Endodermal cell (in vitro differentiated cells): ENCODE measurements around the gene NPR1. TPM values are rescaled to one million over a fixed set of nuclear protein-coding genes. Genes with fewer than 3 reads are reported as not detected.

Experiments used
- DNase-seq: peaks from one replicate; pipeline ENCODE4 v3.0.0-alpha.2; 2017
- H3K27ac ChIP-seq: 2 replicates; pipeline ENCODE4 v1.5.1; 2013; ENCODE audit warnings: mild to moderate bottlenecking, low read depth, low read length, moderate library complexity
- H3K27me3 ChIP-seq: 2 replicates; pipeline ENCODE4 v1.6.1; 2013; ENCODE audit warnings: mild to moderate bottlenecking, low read length, moderate library complexity; ENCODE audit not compliant: insufficient read depth, control insufficient read depth, poor library complexity, severe bottlenecking
- H3K36me3 ChIP-seq: 2 replicates; pipeline ENCODE4 v1.7.0; 2013; ENCODE audit warnings: mild to moderate bottlenecking, low read length, moderate library complexity; ENCODE audit not compliant: control insufficient read depth, insufficient read depth
- H3K4me1 ChIP-seq: one replicate; pipeline ENCODE4 v1.7.0; 2013; ENCODE audit warnings: low read length; ENCODE audit not compliant: control insufficient read depth, insufficient read depth
- H3K4me3 ChIP-seq: 2 replicates; pipeline ENCODE4 v1.5.1; 2013; ENCODE audit warnings: mild to moderate bottlenecking, low read length, moderate library complexity
- H3K9ac ChIP-seq: 2 replicates; pipeline ENCODE4 v1.6.1; 2013; ENCODE audit warnings: mild to moderate bottlenecking, low read length, moderate library complexity; ENCODE audit not compliant: poor library complexity, severe bottlenecking; ENCODE audit errors: extremely low read depth
- H3K9me3 ChIP-seq: 2 replicates; pipeline ENCODE4 v1.6.1; 2013; ENCODE audit warnings: mild to moderate bottlenecking, low read length, moderate library complexity; ENCODE audit not compliant: control insufficient read depth
- H3K27ac Mint-ChIP-seq: 2 replicates; pipeline ENCODE4 v1.8.0; 2020; ENCODE audit warnings: mixed read lengths
- H3K27me3 Mint-ChIP-seq: 2 replicates; pipeline ENCODE4 v1.8.0; 2021; ENCODE audit warnings: mild to moderate bottlenecking, mixed read lengths; ENCODE audit not compliant: insufficient read depth
- H3K36me3 Mint-ChIP-seq: 2 replicates; pipeline ENCODE4 v1.8.0; 2020; ENCODE audit warnings: low read depth, mixed read lengths
- H3K4me1 Mint-ChIP-seq: 2 replicates; pipeline ENCODE4 v1.8.0; 2020; ENCODE audit warnings: mixed read lengths
- H3K4me3 Mint-ChIP-seq: 2 replicates; pipeline ENCODE4 v1.8.0; 2020; ENCODE audit warnings: mild to moderate bottlenecking, moderate library complexity, mixed read lengths
- H3K9me3 Mint-ChIP-seq: 2 replicates; pipeline ENCODE4 v1.8.0; 2020; ENCODE audit warnings: mild to moderate bottlenecking, mixed read lengths
- CTCF ChIP-seq: fragments of 200-600 bp; sonication (generic); conservative IDR thresholded peaks from 2 replicates; pipeline ENCODE4 v1.5.0; 2021; ENCODE audit warnings: antibody characterized with exemption, mild to moderate bottlenecking
- WGBS, 2 experiments: methylation state at CpG; one replicate each; pipeline versions ENCODE4 v1.1.5 to v1.1.7; 2013; ENCODE audit warnings: missing lambda C conversion rate in 2 of 2, mixed read lengths in 1 of 2; ENCODE audit not compliant: insufficient coverage in 1 of 2, insufficient read length in 1 of 2; 5-methylcytosine and 5-hydroxymethylcytosine counted together
- total RNA-seq, 2 donors: library from RNA; stranded (reverse); fragmentation: NEBNext Ultra II Directional in 1 of 2; extraction: Animal tissue kit (Norgen Biotek cat#: 25700) in 1 of 2; gene quantifications; 2 replicates in 1 of 2; 3 replicates in 1 of 2; pipeline ENCODE4 v1.2.1, GENCODE V29; 2021

Gene NPR1
- total RNA-seq, 2 donors from 2014 or later, result 2.7 to 4.5 TPM

DNA sequence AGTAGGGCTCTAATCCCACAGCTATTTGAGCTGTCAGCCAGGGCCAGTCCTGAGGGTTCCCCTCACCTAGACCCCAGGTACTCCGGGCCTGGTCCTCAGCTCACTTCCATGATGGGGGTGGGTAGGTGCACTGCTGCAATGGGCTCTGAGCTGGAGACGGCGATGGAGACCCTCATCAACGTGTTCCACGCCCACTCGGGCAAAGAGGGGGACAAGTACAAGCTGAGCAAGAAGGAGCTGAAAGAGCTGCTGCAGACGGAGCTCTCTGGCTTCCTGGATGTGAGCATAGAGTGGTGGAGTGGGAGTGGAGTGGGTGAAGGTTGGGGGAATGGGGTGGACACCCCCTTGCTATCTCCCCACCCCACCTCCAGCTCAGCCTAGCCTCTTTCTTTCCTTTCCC is 48.1 kb upstream of the NPR1 start:
- H3K36me3 ChIP-seq, result peaks cover 9% of the 10 kb centered on the region
- H3K4me1 Mint-ChIP-seq, result peaks cover 29% of the 10 kb centered on the region
- peaks cover 17% of the 10 kb centered on the region for H3K36me3 Mint-ChIP-seq
- DNase-seq, result no peak
- no peak overlapping the region for H3K4me3 Mint-ChIP-seq
- no peak overlapping the region for H3K27ac ChIP-seq
- no peak overlapping the region for H3K9ac ChIP-seq
- H3K27me3 Mint-ChIP-seq, result no peaks in the 10 kb centered on the region
- H3K27me3 ChIP-seq, result no peaks in the 10 kb centered on the region
- H3K27ac Mint-ChIP-seq, result no peak overlapping the region
- H3K4me1 ChIP-seq, result no peaks in the 10 kb centered on the region
- WGBS, 2 experiments, result 92 to 100% methylated on average over 5 to 7 of the region's 7 CpGs
- peaks cover 4% of the 10 kb centered on the region for H3K9me3 Mint-ChIP-seq
- no peak for TF ChIP-seq CTCF
- no peak overlapping the region for H3K4me3 ChIP-seq
- no peaks in the 10 kb centered on the region for H3K9me3 ChIP-seq

GRCh38 chr1:153631047-153632022 is 47.2 kb upstream of the NPR1 start:
- Mint-ChIP-seq H3K36me3 (peaks cover 19% of the 10 kb centered on the region), H3K4me3 (no peak overlapping the region), H3K4me1 (peaks cover 24% of the 10 kb centered on the region), H3K27me3 (no peaks in the 10 kb centered on the region), H3K27ac (no peak overlapping the region), H3K9me3 (peaks cover 4% of the 10 kb centered on the region)
- DNase-seq, result no peak
- Histone ChIP-seq H3K27ac (no peak overlapping the region), H3K36me3 (peaks cover 12% of the 10 kb centered on the region), H3K4me3 (no peak overlapping the region), H3K9ac (no peak overlapping the region), H3K27me3 (no peaks in the 10 kb centered on the region), H3K4me1 (no peaks in the 10 kb centered on the region), H3K9me3 (peaks cover under 1% of the 10 kb centered on the region)
- TF ChIP-seq CTCF, result no peak
- 95 to 98% methylated on average over 3 to 7 of the region's 10 CpGs for WGBS, 2 experiments

DNA sequence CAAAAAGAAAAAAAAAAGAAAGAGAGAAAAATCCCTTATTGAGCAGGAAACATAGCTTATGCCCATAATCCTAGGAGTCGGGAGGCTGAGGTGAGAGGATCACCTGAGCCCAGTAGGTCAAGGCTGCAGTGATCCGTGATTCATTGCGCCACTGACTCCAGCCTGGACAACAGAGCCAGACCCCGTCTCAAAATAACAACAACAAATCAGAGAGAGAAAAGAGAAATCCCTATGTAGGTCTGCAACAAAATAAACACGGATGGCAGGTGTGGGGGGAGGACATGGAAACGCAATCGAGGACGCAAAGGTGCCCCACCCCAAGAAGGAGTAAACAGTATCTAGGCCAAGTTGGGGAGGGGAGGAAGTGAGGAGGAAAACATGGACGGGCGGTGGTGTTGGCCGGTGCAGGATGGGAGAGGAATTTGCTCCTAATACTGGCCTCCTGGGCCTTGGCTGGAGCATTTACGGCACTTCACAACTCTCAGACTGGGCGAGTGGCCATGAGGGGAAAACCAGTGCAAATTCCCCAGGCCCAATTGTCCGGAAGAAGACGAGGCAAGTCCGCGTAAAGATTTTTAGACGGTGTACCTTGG is 45.2 kb upstream of the NPR1 start:
- Histone ChIP-seq H3K9me3 (peaks cover 7% of the 10 kb centered on the region), H3K4me1 (no peaks in the 10 kb centered on the region), H3K27ac (no peak overlapping the region), H3K27me3 (no peaks in the 10 kb centered on the region), H3K36me3 (peaks cover 29% of the 10 kb centered on the region), H3K9ac (no peak overlapping the region), H3K4me3 (peak overlapping the region; percentile 98)
- Mint-ChIP-seq H3K27me3 (no peaks in the 10 kb centered on the region), H3K4me3 (peak overlapping the region; percentile 98), H3K4me1 (peaks cover 18% of the 10 kb centered on the region), H3K9me3 (peaks cover 4% of the 10 kb centered on the region), H3K27ac (peak overlapping the region; percentile 100), H3K36me3 (peaks cover 35% of the 10 kb centered on the region)
- no peak for DNase-seq
- TF ChIP-seq CTCF, result no peak
- WGBS, 2 experiments, result 85 to 90% methylated on average over 10 to 18 of the region's 18 CpGs
